Fibroblast of the conjunctiva (primary cell): ENCODE results near the gene CBR4.

ENCODE experiments used
- DNase-seq: peaks from one replicate; pipeline ENCODE4 v3.0.0-alpha.2; 2010; ENCODE audit warnings: low read depth

Gene CBR4

GRCh38 chr4:169033660-169034059 is 23.6 kb upstream of the CBR4 start:
- no peak for DNase-seq

- no peak for DNase-seq
Measured at GRCh38 chr4:169032883-169033645, 23.0 kb upstream of the CBR4 start.

- no peak for DNase-seq
Measured at GRCh38 chr4:169032194-169032593, 22.1 kb upstream of the CBR4 start.

- DNase-seq, result no peak
Measured at GRCh38 chr4:169031392-169031791, 21.3 kb upstream of the CBR4 start.

- no peak for DNase-seq
Measured at GRCh38 chr4:169030562-169030982, 20.5 kb upstream of the CBR4 start.

- no peak for DNase-seq
Measured at GRCh38 chr4:169029947-169030346, 19.9 kb upstream of the CBR4 start.

GRCh38 chr4:169027663-169028062 is 17.6 kb upstream of the CBR4 start:
- no peak for DNase-seq

GRCh38 chr4:169025184-169025583 is 15.1 kb upstream of the CBR4 start:
- DNase-seq, result no peak

- DNase-seq, result peak; percentile 47
Measured at GRCh38 chr4:169024762-169025161, 14.7 kb upstream of the CBR4 start.

GRCh38 chr4:169018406-169018805 is 8.4 kb upstream of the CBR4 start:
- no peak for DNase-seq

GRCh38 chr4:169017971-169018370 is 7.9 kb upstream of the CBR4 start:
- DNase-seq, result no peak

GRCh38 chr4:169015186-169015623 is 5.2 kb upstream of the CBR4 start:
- no peak for DNase-seq

GRCh38 chr4:169014586-169014985 is 4.5 kb upstream of the CBR4 start:
- DNase-seq, result no peak

- no peak for DNase-seq
Measured at GRCh38 chr4:169013396-169013795, 3.3 kb upstream of the CBR4 start.

- no peak for DNase-seq
Measured at GRCh38 chr4:169012049-169012448, 2.0 kb upstream of the CBR4 start.

- no peak for DNase-seq
Measured at GRCh38 chr4:169009286-169010124, 550 bp downstream of the CBR4 start.

GRCh38 chr4:169005453-169006099 is 4.5 kb downstream of the CBR4 start:
- no peak for DNase-seq

GRCh38 chr4:169000315-169000714 is 9.7 kb downstream of the CBR4 start:
- no peak for DNase-seq

GRCh38 chr4:168999809-169000208 is 10.2 kb downstream of the CBR4 start:
- DNase-seq, result no peak

- DNase-seq, result no peak
Measured at GRCh38 chr4:168998596-168998995, 11.5 kb downstream of the CBR4 start.

- DNase-seq, result no peak
Measured at GRCh38 chr4:168995537-168996295, 14.3 kb downstream of the CBR4 start.

- no peak for DNase-seq
Measured at GRCh38 chr4:168994958-168995357, 15.1 kb downstream of the CBR4 start.
